SH-SY5Y (cell line): ENCODE measurements around the gene LMO4.

Source experiments
- GATA2 ChIP-seq: IDR thresholded peaks from 2 replicates; pipeline ENCODE4 v1.6.1; 2011; ENCODE audit warnings: mild to moderate bottlenecking, low read depth, low read length
- GATA3 ChIP-seq: IDR thresholded peaks from 2 replicates; pipeline ENCODE4 v1.6.1; 2011; ENCODE audit warnings: low read depth, mild to moderate bottlenecking, low read length, moderate library complexity

- TF ChIP-seq GATA3 (no peak), GATA2 (no peak)
Observed at GRCh38 chr1:87379306-87379705, 50.6 kb downstream of the LMO4 start.
